NCI-H1436 (cell line): Measurements from ENCODE around the gene COG8.
"Not testable (repeated sequence)": the region's sequence is repeated elsewhere in the genome, so short reads cannot be mapped to it uniquely, and the experiment has no call there.

Experiments used
- DNase-seq: peaks from one replicate; lab custom pipeline; 2025; lab: John Stamatoyannopoulos, UW

COG8 gene

GRCh38 chr16:69319381-69319780 lies 20.0 kb downstream of the COG8 start:
- DNase-seq = no peak

GRCh38 chr16:69318911-69319289 lies 20.5 kb downstream of the COG8 start:
- DNase-seq = no peak

GRCh38 chr16:69318177-69318910 lies 21.0 kb downstream of the COG8 start:
- DNase-seq = no peak

- no peak for DNase-seq
Observed at GRCh38 chr16:69316595-69317034, 22.7 kb downstream of the COG8 start.

GRCh38 chr16:69315486-69316311 lies 23.7 kb downstream of the COG8 start:
- no peak for DNase-seq

GRCh38 chr16:69314534-69314933 lies 24.8 kb downstream of the COG8 start:
- DNase-seq = no peak

GRCh38 chr16:69313469-69313868 lies 25.9 kb downstream of the COG8 start:
- no peak for DNase-seq

GRCh38 chr16:69311533-69312387 lies 27.6 kb downstream of the COG8 start:
- no peak for DNase-seq

- peak; percentile 94 for DNase-seq
Observed at GRCh38 chr16:69310653-69311532, 28.5 kb downstream of the COG8 start, which contains the start of gene VPS4A. VPS4A (plus strand) TSS chr16:69311350; CDS start chr16:69311512, 162 bp downstream.

GRCh38 chr16:69309316-69309715 lies 30.0 kb downstream of the COG8 start:
- DNase-seq = no peak

GRCh38 chr16:69307856-69308255 lies 31.5 kb downstream of the COG8 start:
- no peak for DNase-seq

- no peak for DNase-seq
Observed at GRCh38 chr16:69307091-69307490, 32.3 kb downstream of the COG8 start.

GRCh38 chr16:69306031-69306430 lies 33.3 kb downstream of the COG8 start:
- no peak for DNase-seq

GRCh38 chr16:69302301-69302700 lies 37.1 kb downstream of the COG8 start:
- DNase-seq = no peak

GRCh38 chr16:69301861-69302260 lies 37.5 kb downstream of the COG8 start:
- no peak for DNase-seq

GRCh38 chr16:69301187-69301586 lies 38.2 kb downstream of the COG8 start:
- no peak for DNase-seq

GRCh38 chr16:69298261-69298660 lies 41.1 kb downstream of the COG8 start:
- no peak for DNase-seq

- not testable (repeated sequence) for DNase-seq
Observed at GRCh38 chr16:69296771-69297170, 42.6 kb downstream of the COG8 start.

- no peak for DNase-seq
Observed at GRCh38 chr16:69294051-69294450, 45.3 kb downstream of the COG8 start.

- DNase-seq = no peak
Observed at GRCh38 chr16:69293401-69293800, 46.0 kb downstream of the COG8 start.

- DNase-seq = not testable (repeated sequence)
Observed at GRCh38 chr16:69291657-69292056, 47.7 kb downstream of the COG8 start.
